ENCODE results near the gene ADAM17. TPM values are rescaled to one million over a fixed set of nuclear protein-coding genes. Genes with fewer than 3 reads are reported as not detected.
A peak's percentile ranks its signal among the peaks of the same experiment; 100 is the strongest.

Gene ADAM17
- total RNA-seq, 1 donor, result 40.1 TPM

- peak within 1 kb of the TSS; percentile 74 for H3K4me3 ChIP-seq (ENCODE audit: low read depth, low read length)
- peak; percentile 30 for DNase-seq (ENCODE audit: low read depth)
- TF ChIP-seq CTCF (IDR thresholded peaks at IDR 0.05; ENCODE audit: insufficient read depth, low read length), result no peak
Observed at GRCh38 chr2:9474361-9475057, 81.1 kb downstream of the ADAM17 start, which contains the start of gene IAH1. IAH1 (plus strand) TSS chr2:9474551; CDS start chr2:9474567, 16 bp downstream.

GRCh38 chr2:9473985-9474360 is 81.7 kb downstream of the ADAM17 start:
- no peak for TF ChIP-seq CTCF (IDR thresholded peaks at IDR 0.05; ENCODE audit: insufficient read depth, low read length)
- DNase-seq (ENCODE audit: low read depth), result peak; percentile 32

GRCh38 chr2:9473308-9473984 is 82.2 kb downstream of the ADAM17 start:
- DNase-seq (ENCODE audit: low read depth), result no peak
- TF ChIP-seq CTCF (IDR thresholded peaks at IDR 0.05; ENCODE audit: insufficient read depth, low read length), result no peak
- H3K4me3 ChIP-seq (ENCODE audit: low read depth, low read length), result peak overlapping the region; percentile 74

More at GRCh38 chr2:9473985-9474360, 81.7 kb downstream of the ADAM17 start:
- H3K4me3 ChIP-seq (ENCODE audit: low read depth, low read length), result peak overlapping the region; percentile 74

- no peak overlapping the region for H3K4me3 ChIP-seq (ENCODE audit: low read depth, low read length)
- no peak for TF ChIP-seq CTCF (IDR thresholded peaks at IDR 0.05; ENCODE audit: insufficient read depth, low read length)
- no peak for DNase-seq (ENCODE audit: low read depth)
Observed at GRCh38 chr2:9472511-9472910, 83.1 kb downstream of the ADAM17 start.

GRCh38 chr2:9471206-9471605 is 84.4 kb downstream of the ADAM17 start:
- no peak for TF ChIP-seq CTCF (IDR thresholded peaks at IDR 0.05; ENCODE audit: insufficient read depth, low read length)
- no peak overlapping the region for H3K4me3 ChIP-seq (ENCODE audit: low read depth, low read length)
- DNase-seq (ENCODE audit: low read depth), result no peak

- TF ChIP-seq CTCF (IDR thresholded peaks at IDR 0.05; ENCODE audit: insufficient read depth, low read length), result no peak
- DNase-seq (ENCODE audit: low read depth), result no peak
- no peak overlapping the region for H3K4me3 ChIP-seq (ENCODE audit: low read depth, low read length)
Observed at GRCh38 chr2:9467687-9468086, 87.9 kb downstream of the ADAM17 start.

Data from fibroblast of the aortic adventitia (primary cell).